Measurements from ENCODE around the gene PARP8. TPM values are rescaled to one million over a fixed set of nuclear protein-coding genes. Genes with fewer than 3 reads are reported as not detected.

Gene PARP8
- total RNA-seq, 3 donors from 2014 or later (not counting 1 experiment from before 2014, with no cell fraction given): 359 to 395 (median 372) TPM

- Histone ChIP-seq H3K4me3 (ENCODE audit: low read length) (no peak overlapping the region), H3K27me3 (ENCODE audit: control insufficient read depth, insufficient read depth, low read length) (no peaks in the 10 kb centered on the region), H3K9me3 (ENCODE audit: control insufficient read depth, insufficient read depth, low read length) (no peaks in the 10 kb centered on the region), H3K27ac (ENCODE audit: low read length) (no peak overlapping the region), H3K36me3 (ENCODE audit: control insufficient read depth, insufficient read depth, low read length) (no peaks in the 10 kb centered on the region), H3K4me1 (ENCODE audit: control insufficient read depth, insufficient read depth, low read length) (peaks cover 9% of the 10 kb centered on the region)
- ATAC-seq (no peak), DNase-seq (no peak)
- H3K4me1 Mint-ChIP-seq: peaks cover 18 to 30% of the 10 kb centered on the region in 2 donors
- no peaks in the 10 kb centered on the region for H3K9me3 Mint-ChIP-seq
- no peak overlapping the region for H3K27ac Mint-ChIP-seq
- intact Hi-C loops (cut with micrococcal nuclease): no loop called here
- H3K27me3 Mint-ChIP-seq (ENCODE audit: low read depth in 2 of 2): peaks cover 0 to 9% of the 10 kb centered on the region in 2 donors
- WGBS (ENCODE audit: insufficient coverage): no CpG with 5 or more reads among the region's 1 CpG
- TF ChIP-seq, protein P1, sequence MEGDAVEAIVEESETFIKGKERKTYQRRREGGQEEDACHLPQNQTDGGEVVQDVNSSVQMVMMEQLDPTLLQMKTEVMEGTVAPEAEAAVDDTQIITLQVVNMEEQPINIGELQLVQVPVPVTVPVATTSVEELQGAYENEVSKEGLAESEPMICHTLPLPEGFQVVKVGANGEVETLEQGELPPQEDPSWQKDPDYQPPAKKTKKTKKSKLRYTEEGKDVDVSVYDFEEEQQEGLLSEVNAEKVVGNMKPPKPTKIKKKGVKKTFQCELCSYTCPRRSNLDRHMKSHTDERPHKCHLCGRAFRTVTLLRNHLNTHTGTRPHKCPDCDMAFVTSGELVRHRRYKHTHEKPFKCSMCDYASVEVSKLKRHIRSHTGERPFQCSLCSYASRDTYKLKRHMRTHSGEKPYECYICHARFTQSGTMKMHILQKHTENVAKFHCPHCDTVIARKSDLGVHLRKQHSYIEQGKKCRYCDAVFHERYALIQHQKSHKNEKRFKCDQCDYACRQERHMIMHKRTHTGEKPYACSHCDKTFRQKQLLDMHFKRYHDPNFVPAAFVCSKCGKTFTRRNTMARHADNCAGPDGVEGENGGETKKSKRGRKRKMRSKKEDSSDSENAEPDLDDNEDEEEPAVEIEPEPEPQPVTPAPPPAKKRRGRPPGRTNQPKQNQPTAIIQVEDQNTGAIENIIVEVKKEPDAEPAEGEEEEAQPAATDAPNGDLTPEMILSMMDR (IDR thresholded peaks at IDR 0.05): no peak
- no peak overlapping the region for H3K4me3 Mint-ChIP-seq
- no peaks in the 10 kb centered on the region for H3K36me3 Mint-ChIP-seq
Observed at GRCh38 chr5:50855001-50855400, 188.6 kb downstream of the PARP8 start.

GRCh38 chr5:50856401-50857119, 190.1 kb downstream of the PARP8 start:
- H3K27ac ChIP-seq (ENCODE audit: low read length): no peak overlapping the region
- WGBS (ENCODE audit: insufficient coverage): 61% methylated on average over 2 of the region's 3 CpGs
- Mint-ChIP-seq H3K4me3 (no peak overlapping the region), H3K4me1 (peaks cover 18 to 30% of the 10 kb centered on the region in 2 donors), H3K36me3 (no peaks in the 10 kb centered on the region), H3K27me3 (ENCODE audit: low read depth in 2 of 2) (peaks cover 3 to 15% of the 10 kb centered on the region in 2 donors), H3K27ac (no peak overlapping the region), H3K9me3 (peaks cover 0 to 4% of the 10 kb centered on the region in 2 donors)
- DNase-seq (no peak), ATAC-seq (no peak)
- H3K27me3 ChIP-seq (ENCODE audit: control insufficient read depth, insufficient read depth, low read length): no peaks in the 10 kb centered on the region
- H3K9me3 ChIP-seq (ENCODE audit: control insufficient read depth, insufficient read depth, low read length): no peaks in the 10 kb centered on the region
- TF ChIP-seq, protein P1 (IDR thresholded peaks at IDR 0.05): no peak
- no peak overlapping the region for H3K4me3 ChIP-seq (ENCODE audit: low read length)
- intact Hi-C loops (cut with micrococcal nuclease): no loop called here
- H3K36me3 ChIP-seq (ENCODE audit: control insufficient read depth, insufficient read depth, low read length): no peaks in the 10 kb centered on the region
- H3K4me1 ChIP-seq (ENCODE audit: control insufficient read depth, insufficient read depth, low read length): peaks cover 9% of the 10 kb centered on the region

GRCh38 chr5:50863534-50864170, 197.2 kb downstream of the PARP8 start:
- WGBS (ENCODE audit: insufficient coverage): 86% methylated on average over 3 of the region's 3 CpGs
- DNase-seq: no peak
- Histone ChIP-seq H3K4me3 (ENCODE audit: low read length) (no peak overlapping the region), H3K4me1 (ENCODE audit: control insufficient read depth, insufficient read depth, low read length) (no peaks in the 10 kb centered on the region), H3K27ac (ENCODE audit: low read length) (no peak overlapping the region), H3K27me3 (ENCODE audit: control insufficient read depth, insufficient read depth, low read length) (peaks cover 14% of the 10 kb centered on the region), H3K36me3 (ENCODE audit: control insufficient read depth, insufficient read depth, low read length) (no peaks in the 10 kb centered on the region), H3K9me3 (ENCODE audit: control insufficient read depth, insufficient read depth, low read length) (no peaks in the 10 kb centered on the region)
- no peaks in the 10 kb centered on the region for H3K4me1 Mint-ChIP-seq
- no peaks in the 10 kb centered on the region for H3K36me3 Mint-ChIP-seq
- H3K27me3 Mint-ChIP-seq (ENCODE audit: low read depth in 2 of 2): peaks cover 18 to 51% of the 10 kb centered on the region in 2 donors
- ATAC-seq: no peak
- peaks cover 0 to 4% of the 10 kb centered on the region in 2 donors for H3K9me3 Mint-ChIP-seq
- H3K27ac Mint-ChIP-seq: no peak overlapping the region
- H3K4me3 Mint-ChIP-seq: no peak overlapping the region
- intact Hi-C loops (cut with micrococcal nuclease): no loop called here
- TF ChIP-seq, protein P1 (IDR thresholded peaks at IDR 0.05): no peak

Measured in natural killer cell (primary cell).